Upper lobe of left lung (tissue), 4 donors: Measurements from ENCODE around the gene ZC3H7A.
"Not testable (repeated sequence)": the region's sequence is repeated elsewhere in the genome, so short reads cannot be mapped to it uniquely, and the experiment has no call there.

Experiments
- POLR2AphosphoS5 ChIP-seq, 2 donors: sonication (generic); formaldehyde crosslinking; IDR thresholded peaks; one replicate each; pipeline ENCODE4 v1.5.1; 2017; ENCODE audit warnings: antibody characterized with exemption in 2 of 2
- TF ChIP-seq, protein P1 (sequence below), 6 experiments: fragments of 450-650 bp in 4 of 6; fragments of 200-600 bp in 2 of 6; sonication (generic) in 2 of 6; IDR thresholded peaks; one replicate each; pipeline ENCODE4 v1.5.1; 2016 to 2019; ENCODE audit warnings: antibody characterized with exemption in 6 of 6

DNA sequence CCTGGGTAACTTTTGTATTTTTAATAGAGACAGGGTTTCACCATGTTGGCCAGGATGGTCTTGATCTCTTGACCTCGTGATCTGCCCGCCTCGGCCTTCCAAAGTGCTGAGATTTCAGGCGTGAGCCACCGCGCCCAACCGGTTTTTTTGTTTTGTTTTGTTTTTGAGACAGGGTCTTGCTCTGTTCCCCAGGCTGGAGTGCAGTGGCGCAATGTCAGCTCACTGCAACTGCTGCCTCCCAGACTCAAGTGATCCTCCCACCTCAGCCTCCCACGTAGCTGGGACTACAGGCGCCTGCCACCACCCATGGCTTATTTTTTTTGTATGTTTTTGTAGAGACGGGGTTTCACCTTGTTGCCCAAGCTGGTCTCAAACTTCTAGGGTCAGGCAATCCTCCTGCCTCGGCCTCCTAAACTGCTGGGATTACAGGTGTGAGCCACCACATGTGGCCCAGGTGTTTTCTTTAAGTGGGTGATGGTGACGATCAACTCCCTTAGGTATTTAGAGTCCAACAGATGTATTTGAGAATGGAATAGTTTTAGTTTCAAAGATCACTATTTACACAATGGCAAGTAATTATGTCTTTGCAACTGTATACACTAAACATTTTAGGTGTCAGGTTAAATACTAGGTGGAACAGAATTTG, 28.6 kb upstream of the ZC3H7A start:
- TF ChIP-seq, protein P1, sequence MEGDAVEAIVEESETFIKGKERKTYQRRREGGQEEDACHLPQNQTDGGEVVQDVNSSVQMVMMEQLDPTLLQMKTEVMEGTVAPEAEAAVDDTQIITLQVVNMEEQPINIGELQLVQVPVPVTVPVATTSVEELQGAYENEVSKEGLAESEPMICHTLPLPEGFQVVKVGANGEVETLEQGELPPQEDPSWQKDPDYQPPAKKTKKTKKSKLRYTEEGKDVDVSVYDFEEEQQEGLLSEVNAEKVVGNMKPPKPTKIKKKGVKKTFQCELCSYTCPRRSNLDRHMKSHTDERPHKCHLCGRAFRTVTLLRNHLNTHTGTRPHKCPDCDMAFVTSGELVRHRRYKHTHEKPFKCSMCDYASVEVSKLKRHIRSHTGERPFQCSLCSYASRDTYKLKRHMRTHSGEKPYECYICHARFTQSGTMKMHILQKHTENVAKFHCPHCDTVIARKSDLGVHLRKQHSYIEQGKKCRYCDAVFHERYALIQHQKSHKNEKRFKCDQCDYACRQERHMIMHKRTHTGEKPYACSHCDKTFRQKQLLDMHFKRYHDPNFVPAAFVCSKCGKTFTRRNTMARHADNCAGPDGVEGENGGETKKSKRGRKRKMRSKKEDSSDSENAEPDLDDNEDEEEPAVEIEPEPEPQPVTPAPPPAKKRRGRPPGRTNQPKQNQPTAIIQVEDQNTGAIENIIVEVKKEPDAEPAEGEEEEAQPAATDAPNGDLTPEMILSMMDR (IDR thresholded peaks at IDR 0.05): not testable (repeated sequence)
- not testable (repeated sequence) for TF ChIP-seq POLR2AphosphoS5 (IDR thresholded peaks at IDR 0.05)
